Tibial nerve (tissue), 4 donors: ENCODE measurements around the gene COMT. TPM values are rescaled to one million over a fixed set of nuclear protein-coding genes. Genes with fewer than 3 reads are reported as not detected.
"Not testable (repeated sequence)": the region's sequence is repeated elsewhere in the genome, so short reads cannot be mapped to it uniquely, and the experiment has no call there.

Experiments
- DNase-seq, 2 donors: peaks; one replicate each; pipeline ENCODE4 v3.0.0-alpha.2; 2019; ENCODE audit warnings: low spot score in 2 of 2
- H3K27ac ChIP-seq, 4 donors: fragments of 200-600 bp; sonication (generic) in 3 of 4; one replicate each; pipeline ENCODE4 v1.5.1; 2017 to 2019; ENCODE audit warnings: mild to moderate bottlenecking in 1 of 4
- H3K27me3 ChIP-seq, 2 donors: fragments of 200-600 bp; sonication (generic) in 1 of 2; one replicate each; pipeline versions ENCODE4 v1.5.1 to v1.6.0; 2017 to 2019
- H3K36me3 ChIP-seq, 3 donors: fragments of 200-600 bp; sonication (generic); one replicate each; pipeline ENCODE4 v1.5.1; 2018 to 2019
- H3K4me1 ChIP-seq, 4 donors: fragments of 200-600 bp; sonication (generic) in 3 of 4; one replicate each; pipeline ENCODE4 v1.5.1; 2017 to 2019
- H3K4me3 ChIP-seq, 4 donors: fragments of 200-600 bp; sonication (generic) in 3 of 4; one replicate each; pipeline ENCODE4 v1.5.1; 2017 to 2019; ENCODE audit warnings: mild to moderate bottlenecking in 1 of 4, moderate library complexity in 1 of 4
- H3K9me3 ChIP-seq, 4 donors: fragments of 200-600 bp; sonication (generic) in 3 of 4; one replicate each; pipeline ENCODE4 v1.5.1; 2017 to 2019
- EP300 ChIP-seq, 2 donors: sonication (generic); formaldehyde crosslinking; IDR thresholded peaks; one replicate each; pipeline ENCODE4 v1.6.1; 2017; ENCODE audit warnings: antibody characterized with exemption in 2 of 2, mild to moderate bottlenecking in 1 of 2
- POLR2A ChIP-seq, 2 donors: fragments of 450-650 bp; IDR thresholded peaks; one replicate each; pipeline ENCODE4 v1.6.1; 2017; ENCODE audit warnings: antibody characterized with exemption in 2 of 2, mild to moderate bottlenecking in 2 of 2, moderate library complexity in 2 of 2
- WGBS, 2 donors: methylation state at CpG; one replicate each; pipeline ENCODE4 v1.1.5; 2018; 5-methylcytosine and 5-hydroxymethylcytosine counted together
- total RNA-seq, 4 donors: library from RNA; depleted of rRNA; stranded (reverse); fragments of >200 nt; gene quantifications; one replicate each; pipeline ENCODE4 v1.1.0, GENCODE V29; 2016
- TF ChIP-seq, protein P1 (sequence below), 5 experiments: fragments of 200-600 bp in 3 of 5; fragments of 450-650 bp in 2 of 5; sonication (generic) in 3 of 5; IDR thresholded peaks; one replicate each; pipeline ENCODE4 v1.5.1; 2016 to 2019; ENCODE audit warnings: antibody characterized with exemption in 5 of 5, mild to moderate bottlenecking in 3 of 5, moderate library complexity in 2 of 5

Gene COMT
- total RNA-seq, 4 donors from 2014 or later: 212 to 306 (median 240) TPM

DNA sequence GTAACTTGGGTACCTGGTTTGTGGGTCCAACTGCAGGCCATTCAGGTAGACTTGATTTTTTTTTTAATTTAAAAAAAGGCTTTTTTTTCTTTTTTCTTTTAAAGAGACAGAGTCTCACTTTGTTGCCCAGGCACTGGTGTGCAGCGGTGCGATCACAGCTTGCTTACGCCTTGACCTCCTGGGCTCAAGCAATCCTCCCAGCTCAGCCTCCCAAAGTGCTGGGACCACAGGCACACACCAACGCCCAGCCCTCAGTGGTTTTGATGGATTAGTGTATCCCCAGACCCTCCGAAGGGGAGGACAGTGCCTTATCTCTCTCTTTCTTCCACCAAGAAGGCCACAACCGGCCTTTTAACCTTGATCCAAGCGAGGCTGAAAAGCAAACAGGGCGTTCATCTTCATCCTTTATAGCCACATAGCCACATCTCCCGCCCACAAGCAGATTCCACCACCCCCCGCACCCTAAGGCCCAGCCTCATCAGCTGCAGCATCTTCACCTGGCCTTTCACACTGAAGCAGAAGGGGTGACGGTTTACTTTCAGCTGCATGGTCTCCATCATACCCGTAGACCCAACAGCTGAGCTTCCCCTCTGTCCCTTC lies 17.6 kb upstream of the COMT start:
- TF ChIP-seq, protein P1, sequence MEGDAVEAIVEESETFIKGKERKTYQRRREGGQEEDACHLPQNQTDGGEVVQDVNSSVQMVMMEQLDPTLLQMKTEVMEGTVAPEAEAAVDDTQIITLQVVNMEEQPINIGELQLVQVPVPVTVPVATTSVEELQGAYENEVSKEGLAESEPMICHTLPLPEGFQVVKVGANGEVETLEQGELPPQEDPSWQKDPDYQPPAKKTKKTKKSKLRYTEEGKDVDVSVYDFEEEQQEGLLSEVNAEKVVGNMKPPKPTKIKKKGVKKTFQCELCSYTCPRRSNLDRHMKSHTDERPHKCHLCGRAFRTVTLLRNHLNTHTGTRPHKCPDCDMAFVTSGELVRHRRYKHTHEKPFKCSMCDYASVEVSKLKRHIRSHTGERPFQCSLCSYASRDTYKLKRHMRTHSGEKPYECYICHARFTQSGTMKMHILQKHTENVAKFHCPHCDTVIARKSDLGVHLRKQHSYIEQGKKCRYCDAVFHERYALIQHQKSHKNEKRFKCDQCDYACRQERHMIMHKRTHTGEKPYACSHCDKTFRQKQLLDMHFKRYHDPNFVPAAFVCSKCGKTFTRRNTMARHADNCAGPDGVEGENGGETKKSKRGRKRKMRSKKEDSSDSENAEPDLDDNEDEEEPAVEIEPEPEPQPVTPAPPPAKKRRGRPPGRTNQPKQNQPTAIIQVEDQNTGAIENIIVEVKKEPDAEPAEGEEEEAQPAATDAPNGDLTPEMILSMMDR (IDR thresholded peaks at IDR 0.05): no peak
- no peak for TF ChIP-seq EP300 (IDR thresholded peaks at IDR 0.05)
- TF ChIP-seq POLR2A (IDR thresholded peaks at IDR 0.05): no peak
- Histone ChIP-seq H3K9me3 (no peaks in the 10 kb centered on the region), H3K27ac (no peak overlapping the region), H3K27me3 (no peaks in the 10 kb centered on the region), H3K4me3 (no peak overlapping the region), H3K4me1 (no peaks in the 10 kb centered on the region), H3K36me3 (peaks cover 0 to 18% (median 0%) of the 10 kb centered on the region in 3 donors)
- 86 to 91% methylated on average over 12 of the region's 12 CpGs for whole genome bisulfite sequencing, 2 donors
- DNase-seq: no peak

DNA sequence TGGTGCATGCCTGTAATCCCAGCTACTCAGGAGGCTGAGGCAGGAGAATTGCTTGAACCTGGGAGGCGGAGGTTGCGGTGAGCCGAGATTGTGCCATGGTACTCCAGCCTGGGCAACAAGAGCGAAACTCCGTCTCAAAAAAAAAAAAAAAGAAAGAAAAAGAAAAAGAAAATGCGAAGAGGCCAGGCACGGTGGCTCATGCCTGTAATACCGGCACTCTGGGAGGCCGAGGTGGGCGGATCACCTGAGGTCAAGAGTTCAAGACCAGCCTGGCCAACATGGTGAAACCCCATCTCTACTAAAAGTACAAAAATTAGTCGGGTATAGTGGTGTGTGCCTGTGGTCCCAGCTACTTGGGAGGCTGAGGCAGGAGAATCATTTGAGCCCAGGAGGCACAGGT lies 15.5 kb upstream of the COMT start:
- H3K36me3 ChIP-seq: peaks cover 0 to 25% (median 0%) of the 10 kb centered on the region in 3 donors
- not testable (repeated sequence) for H3K4me3 ChIP-seq, DNase-seq, H3K27ac ChIP-seq, H3K4me1 ChIP-seq, H3K9me3 ChIP-seq, H3K27me3 ChIP-seq
- 89 to 90% methylated on average over 11 of the region's 11 CpGs for WGBS, 2 donors

DNA sequence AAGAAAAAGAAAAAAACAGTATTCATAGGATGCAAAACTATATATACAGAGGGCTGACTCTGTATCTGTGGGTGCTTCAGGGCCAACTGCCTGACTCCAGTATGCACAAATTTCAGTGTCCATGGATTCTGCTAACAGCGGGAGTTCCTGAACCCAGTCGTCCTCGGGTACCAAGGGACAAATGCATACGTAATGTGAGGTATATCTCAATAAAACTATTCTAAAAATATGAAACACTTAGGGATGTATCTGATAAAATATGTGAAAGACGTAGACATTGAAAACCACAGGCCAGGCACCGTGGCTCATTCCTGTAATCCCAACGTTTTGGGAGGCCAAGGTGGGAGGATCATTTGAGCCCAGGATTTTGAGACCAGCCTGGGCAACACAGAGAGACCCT lies 13.9 kb upstream of the COMT start:
- peaks cover 0 to 25% (median 0%) of the 10 kb centered on the region in 3 donors for H3K36me3 ChIP-seq
- peaks cover 0 to 3% (median 0%) of the 10 kb centered on the region in 4 donors for H3K4me1 ChIP-seq
- no peak overlapping the region for H3K4me3 ChIP-seq
- TF ChIP-seq EP300 (IDR thresholded peaks at IDR 0.05) (no peak), POLR2A (IDR thresholded peaks at IDR 0.05) (no peak)
- TF ChIP-seq, protein P1 (IDR thresholded peaks at IDR 0.05): no peak
- WGBS, 2 donors: 88 to 91% methylated on average over 7 of the region's 7 CpGs
- DNase-seq: no peak
- no peak overlapping the region for H3K27ac ChIP-seq
- no peaks in the 10 kb centered on the region for H3K9me3 ChIP-seq
- H3K27me3 ChIP-seq: no peaks in the 10 kb centered on the region

DNA sequence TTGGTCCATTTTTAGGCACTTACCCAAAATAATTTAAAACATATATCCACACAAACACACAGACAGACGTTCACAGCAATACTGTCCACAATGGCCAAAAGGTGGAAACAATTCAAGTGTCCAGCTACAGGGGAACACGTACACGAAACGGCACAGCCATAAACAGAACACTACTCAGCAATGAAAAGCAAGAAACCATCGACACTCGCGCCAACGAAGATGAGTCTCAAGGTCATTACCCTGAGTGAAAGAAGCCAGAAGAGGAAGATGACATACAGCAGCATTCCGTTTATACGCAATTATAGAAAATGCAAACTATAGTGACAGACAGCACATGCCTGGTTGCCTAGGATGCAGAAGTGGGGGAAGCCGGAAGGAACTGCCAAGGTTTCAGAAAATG lies 13.4 kb upstream of the COMT start:
- peaks cover 0 to 25% (median 0%) of the 10 kb centered on the region in 3 donors for H3K36me3 ChIP-seq
- TF ChIP-seq, protein P1 (IDR thresholded peaks at IDR 0.05): no peak
- TF ChIP-seq EP300 (IDR thresholded peaks at IDR 0.05) (no peak), POLR2A (IDR thresholded peaks at IDR 0.05) (no peak)
- no peak for DNase-seq
- WGBS, 2 donors: 86 to 90% methylated on average over 11 of the region's 11 CpGs
- no peaks in the 10 kb centered on the region for H3K27me3 ChIP-seq
- H3K9me3 ChIP-seq: no peaks in the 10 kb centered on the region
- H3K4me3 ChIP-seq: no peak overlapping the region
- peaks cover 0 to 7% (median 0%) of the 10 kb centered on the region in 4 donors for H3K4me1 ChIP-seq
- no peak overlapping the region for H3K27ac ChIP-seq

DNA sequence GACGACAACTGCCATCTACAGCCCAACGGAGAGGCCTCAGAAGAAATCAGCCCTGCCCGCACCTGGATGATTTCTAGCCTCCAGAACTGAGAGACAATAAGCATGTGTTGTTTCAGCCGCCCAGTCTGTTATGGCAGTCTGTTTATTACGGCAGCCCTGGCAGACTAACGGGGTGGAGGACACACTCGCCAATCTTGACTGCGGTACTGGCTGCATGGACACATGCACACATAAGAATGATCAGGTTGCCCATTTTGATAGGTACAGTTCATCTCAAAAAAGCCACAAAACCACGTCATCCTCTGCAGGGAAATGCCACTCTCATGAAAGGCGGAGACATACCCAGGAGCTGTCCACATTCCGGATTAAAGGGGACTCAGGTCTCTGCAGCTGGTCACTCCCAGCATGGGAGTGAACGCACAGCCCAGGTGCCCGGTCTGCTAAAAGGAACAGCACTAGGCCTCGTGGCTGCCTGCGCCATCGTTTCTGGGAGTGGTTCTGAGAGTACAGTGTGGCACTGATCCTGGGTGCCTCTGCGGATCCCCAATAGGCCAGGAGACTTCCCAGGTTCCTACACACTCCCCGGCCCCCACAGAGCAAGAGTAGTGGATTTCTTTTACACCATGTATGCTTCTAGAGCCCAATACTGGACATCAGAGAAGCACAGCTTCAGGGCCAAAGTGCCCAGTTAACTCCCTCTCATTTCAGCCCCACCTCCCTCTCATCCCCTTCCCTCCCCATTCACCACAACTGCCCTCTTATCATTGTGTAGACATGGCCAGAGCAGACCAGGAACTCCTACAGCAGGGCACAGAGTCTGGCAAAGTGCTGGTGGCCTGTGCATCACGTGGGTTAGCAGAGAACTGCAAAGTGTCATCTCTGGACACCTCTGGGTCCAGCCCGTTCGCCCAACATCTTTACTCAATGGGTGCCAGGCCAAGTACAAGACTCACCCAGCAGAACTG lies 11.7 kb upstream of the COMT start:
- H3K36me3 ChIP-seq: peaks cover 0 to 29% (median 0%) of the 10 kb centered on the region in 3 donors
- H3K9me3 ChIP-seq: no peaks in the 10 kb centered on the region
- DNase-seq: no peak
- no peaks in the 10 kb centered on the region for H3K27me3 ChIP-seq
- H3K4me1 ChIP-seq: peaks cover 0 to 8% (median 0%) of the 10 kb centered on the region in 4 donors
- TF ChIP-seq EP300 (IDR thresholded peaks at IDR 0.05) (no peak), POLR2A (IDR thresholded peaks at IDR 0.05) (no peak)
- TF ChIP-seq, protein P1 (IDR thresholded peaks at IDR 0.05): no peak
- no peak overlapping the region for H3K27ac ChIP-seq
- no peak overlapping the region for H3K4me3 ChIP-seq
- 91 to 94% methylated on average over 21 of the region's 21 CpGs for WGBS, 2 donors
